OCI-LY3 (cell line): ENCODE data around the gene DCAF17.

Experiments used
- EZH2phosphoT487 ChIP-seq: fragments of 200-600 bp; shearing (Covaris generic); IDR thresholded peaks from 2 replicates; pipeline ENCODE4 v1.6.1; 2018; ENCODE audit warnings: antibody characterized with exemption, mixed run types, low read depth
- TF ChIP-seq, protein P1 (sequence below): fragments of 200-600, 300-600 bp; sonication (generic); IDR thresholded peaks from 2 replicates; pipeline ENCODE4 v1.5.1; 2014; ENCODE audit warnings: antibody characterized with exemption, low read length, low read depth

DNA sequence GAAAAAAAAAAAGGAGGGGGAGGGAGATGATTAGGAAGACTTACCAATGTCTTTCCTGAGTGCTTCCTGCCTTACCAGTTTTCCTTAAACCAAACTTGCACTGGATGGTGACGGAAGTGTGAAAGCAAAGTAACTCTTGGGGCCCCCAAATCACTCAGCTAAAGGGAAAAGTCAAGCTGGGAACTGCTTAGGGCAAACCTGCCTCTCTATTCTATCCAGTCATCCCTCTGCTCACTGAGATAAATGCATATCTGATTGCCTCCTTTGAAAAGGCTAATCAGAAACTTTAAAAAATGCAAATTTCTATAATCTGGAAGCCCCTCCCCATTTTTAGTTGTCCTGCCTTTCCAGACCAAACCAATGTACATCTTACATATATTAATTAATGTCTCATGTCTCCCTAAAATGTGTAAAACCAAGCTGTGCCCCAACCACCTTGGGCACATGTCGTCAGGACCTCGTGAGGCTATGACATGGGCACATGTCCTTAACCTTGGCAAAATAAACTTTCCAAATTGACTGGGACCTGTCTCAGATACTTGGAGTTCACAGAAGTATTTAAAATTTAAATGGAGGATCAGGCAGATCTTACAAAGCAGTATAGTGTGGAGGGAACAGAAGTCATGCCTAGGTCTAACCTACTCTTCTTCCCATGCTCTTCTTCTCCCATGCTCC, 81.0 kb downstream of the DCAF17 start:
- TF ChIP-seq, protein P1, sequence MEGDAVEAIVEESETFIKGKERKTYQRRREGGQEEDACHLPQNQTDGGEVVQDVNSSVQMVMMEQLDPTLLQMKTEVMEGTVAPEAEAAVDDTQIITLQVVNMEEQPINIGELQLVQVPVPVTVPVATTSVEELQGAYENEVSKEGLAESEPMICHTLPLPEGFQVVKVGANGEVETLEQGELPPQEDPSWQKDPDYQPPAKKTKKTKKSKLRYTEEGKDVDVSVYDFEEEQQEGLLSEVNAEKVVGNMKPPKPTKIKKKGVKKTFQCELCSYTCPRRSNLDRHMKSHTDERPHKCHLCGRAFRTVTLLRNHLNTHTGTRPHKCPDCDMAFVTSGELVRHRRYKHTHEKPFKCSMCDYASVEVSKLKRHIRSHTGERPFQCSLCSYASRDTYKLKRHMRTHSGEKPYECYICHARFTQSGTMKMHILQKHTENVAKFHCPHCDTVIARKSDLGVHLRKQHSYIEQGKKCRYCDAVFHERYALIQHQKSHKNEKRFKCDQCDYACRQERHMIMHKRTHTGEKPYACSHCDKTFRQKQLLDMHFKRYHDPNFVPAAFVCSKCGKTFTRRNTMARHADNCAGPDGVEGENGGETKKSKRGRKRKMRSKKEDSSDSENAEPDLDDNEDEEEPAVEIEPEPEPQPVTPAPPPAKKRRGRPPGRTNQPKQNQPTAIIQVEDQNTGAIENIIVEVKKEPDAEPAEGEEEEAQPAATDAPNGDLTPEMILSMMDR, result no peak
- TF ChIP-seq EZH2phosphoT487, result no peak
